ENCODE measurements around the gene CLEC7A.

Gene CLEC7A

GRCh38 chr12:10088955-10089900 lies 40.8 kb downstream of the CLEC7A start:
- DNase-seq = no peak

GRCh38 chr12:10088031-10088430 lies 42.0 kb downstream of the CLEC7A start:
- DNase-seq = no peak

GRCh38 chr12:10086387-10086786 lies 43.6 kb downstream of the CLEC7A start:
- DNase-seq = no peak

- no peak for DNase-seq
Observed at GRCh38 chr12:10084733-10085132, 45.3 kb downstream of the CLEC7A start.

- DNase-seq = no peak
Observed at GRCh38 chr12:10082117-10082874, 47.7 kb downstream of the CLEC7A start.

- no peak for DNase-seq
Observed at GRCh38 chr12:10075451-10075850, 54.5 kb downstream of the CLEC7A start.

- no peak for DNase-seq
Observed at GRCh38 chr12:10073261-10073660, 56.7 kb downstream of the CLEC7A start.

GRCh38 chr12:10072131-10072530 lies 57.9 kb downstream of the CLEC7A start:
- no peak for DNase-seq

GRCh38 chr12:10070380-10070779 lies 59.6 kb downstream of the CLEC7A start:
- no peak for DNase-seq

- DNase-seq = no peak
Observed at GRCh38 chr12:10069976-10070375, 60.0 kb downstream of the CLEC7A start.

GRCh38 chr12:10069099-10069498 lies 60.9 kb downstream of the CLEC7A start:
- no peak for DNase-seq

GRCh38 chr12:10068644-10069043 lies 61.4 kb downstream of the CLEC7A start:
- DNase-seq = no peak

- no peak for DNase-seq
Observed at GRCh38 chr12:10067942-10068341, 62.1 kb downstream of the CLEC7A start.

- DNase-seq = no peak
Observed at GRCh38 chr12:10067264-10067663, 62.7 kb downstream of the CLEC7A start.
